HCT116 (cell line): Measurements from ENCODE around the gene LCP1.

ENCODE experiments used
- CTCF ChIP-seq, 3 experiments: fragments of 200-600 bp in 1 of 3; sonication (generic) in 1 of 3; IDR thresholded peaks in 2 of 3; conservative IDR thresholded peaks in 1 of 3; 2 replicates each; pipeline ENCODE4 v1.5.1; 2012 to 2017; ENCODE audit warnings: low read depth in 2 of 3, low read length in 2 of 3, antibody characterized with exemption in 1 of 3, borderline replicate concordance in 1 of 3, control low read depth in 1 of 3, mild to moderate bottlenecking in 1 of 3, mixed read lengths in 1 of 3, mixed run types in 1 of 3, moderate library complexity in 1 of 3; ENCODE audit not compliant: insufficient read depth in 1 of 3
- EGR1 ChIP-seq: IDR thresholded peaks from 2 replicates; pipeline ENCODE4 v1.6.1; 2012; ENCODE audit warnings: low read depth
- EZH2 ChIP-seq: fragments of 200-600 bp; sonication (generic); IDR thresholded peaks from 2 replicates; pipeline ENCODE4 v1.6.1; 2017; ENCODE audit warnings: antibody characterized with exemption, mixed run types
- EZH2phosphoT487 ChIP-seq: fragments of 200-600 bp; IDR thresholded peaks from 2 replicates; pipeline ENCODE4 v1.6.1; 2018; ENCODE audit warnings: antibody characterized with exemption, borderline replicate concordance
- JUND ChIP-seq: IDR thresholded peaks from 2 replicates; pipeline ENCODE4 v1.6.1; 2012
- POLR2A ChIP-seq: IDR thresholded peaks from 2 replicates; pipeline ENCODE4 v1.7.0; 2011; ENCODE audit warnings: borderline replicate concordance; ENCODE audit not compliant: insufficient read depth, insufficient read length; ENCODE audit errors: extremely low read depth
- POLR2AphosphoS5 ChIP-seq: IDR thresholded peaks from 2 replicates; pipeline ENCODE4 v1.6.1; 2011; ENCODE audit warnings: mild to moderate bottlenecking, low read depth, low read length, moderate library complexity
- RAD21 ChIP-seq: IDR thresholded peaks from 2 replicates; pipeline ENCODE4 v1.6.1; 2012; ENCODE audit warnings: low read depth, mild to moderate bottlenecking
- SIN3A ChIP-seq: IDR thresholded peaks from 2 replicates; pipeline ENCODE4 v1.6.1; 2012; ENCODE audit warnings: low read depth
- YY1 ChIP-seq: IDR thresholded peaks from 2 replicates; pipeline ENCODE4 v1.6.1; 2011; ENCODE audit warnings: low read length, low read depth, moderate library complexity, mild to moderate bottlenecking; ENCODE audit not compliant: insufficient replicate concordance; ENCODE audit errors: extremely low read depth
- ZNF274 ChIP-seq: fragments of 200-500 bp; sonication (Bioruptor generic); IDR thresholded peaks from 2 replicates; pipeline ENCODE4 v1.6.1; 2014; ENCODE audit warnings: mild to moderate bottlenecking, low read depth, low read length, inconsistent platforms
- TF ChIP-seq, protein P1 (sequence below): IDR thresholded peaks from 2 replicates; pipeline ENCODE4 v1.6.1; 2012
- TF ChIP-seq, protein P2 (sequence below): IDR thresholded peaks from 2 replicates; pipeline ENCODE4 v1.6.1; 2011; ENCODE audit warnings: mild to moderate bottlenecking, low read length, moderate library complexity; ENCODE audit not compliant: insufficient replicate concordance; ENCODE audit errors: extremely low read depth

GRCh38 chr13:46101484-46102254 lies 80.3 kb downstream of the LCP1 start:
- TF ChIP-seq CTCF (IDR thresholded peaks at IDR 0.05 in 2 of 3, conservative IDR thresholded peaks at IDR 0.05 in 1 of 3; ENCODE audit: borderline replicate concordance in 1 of 3, insufficient read depth in 1 of 3, low read depth in 2 of 3, low read length in 2 of 3) (no peak), POLR2A (no peak), EZH2 (no peak), ZNF274 (no peak), JUND (no peak), POLR2AphosphoS5 (no peak), EGR1 (no peak), EZH2phosphoT487 (no peak), YY1 (no peak), SIN3A (no peak), RAD21 (no peak)
- TF ChIP-seq, protein P1, sequence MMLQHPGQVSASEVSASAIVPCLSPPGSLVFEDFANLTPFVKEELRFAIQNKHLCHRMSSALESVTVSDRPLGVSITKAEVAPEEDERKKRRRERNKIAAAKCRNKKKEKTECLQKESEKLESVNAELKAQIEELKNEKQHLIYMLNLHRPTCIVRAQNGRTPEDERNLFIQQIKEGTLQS, result no peak
- TF ChIP-seq, protein P2, sequence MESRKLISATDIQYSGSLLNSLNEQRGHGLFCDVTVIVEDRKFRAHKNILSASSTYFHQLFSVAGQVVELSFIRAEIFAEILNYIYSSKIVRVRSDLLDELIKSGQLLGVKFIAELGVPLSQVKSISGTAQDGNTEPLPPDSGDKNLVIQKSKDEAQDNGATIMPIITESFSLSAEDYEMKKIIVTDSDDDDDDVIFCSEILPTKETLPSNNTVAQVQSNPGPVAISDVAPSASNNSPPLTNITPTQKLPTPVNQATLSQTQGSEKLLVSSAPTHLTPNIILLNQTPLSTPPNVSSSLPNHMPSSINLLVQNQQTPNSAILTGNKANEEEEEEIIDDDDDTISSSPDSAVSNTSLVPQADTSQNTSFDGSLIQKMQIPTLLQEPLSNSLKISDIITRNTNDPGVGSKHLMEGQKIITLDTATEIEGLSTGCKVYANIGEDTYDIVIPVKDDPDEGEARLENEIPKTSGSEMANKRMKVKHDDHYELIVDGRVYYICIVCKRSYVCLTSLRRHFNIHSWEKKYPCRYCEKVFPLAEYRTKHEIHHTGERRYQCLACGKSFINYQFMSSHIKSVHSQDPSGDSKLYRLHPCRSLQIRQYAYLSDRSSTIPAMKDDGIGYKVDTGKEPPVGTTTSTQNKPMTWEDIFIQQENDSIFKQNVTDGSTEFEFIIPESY, result no peak
